ENCODE data around the gene RANBP3.

- no peak for TF ChIP-seq CTCF (IDR thresholded peaks at IDR 0.05)
- TF ChIP-seq POLR2A (IDR thresholded peaks at IDR 0.05), result no peak
Observed at GRCh38 chr19:5914358-5914774, 63.6 kb downstream of the RANBP3 start.
